ENCODE results near the gene FGA. TPM values are rescaled to one million over a fixed set of nuclear protein-coding genes. Genes with fewer than 3 reads are reported as not detected.

FGA gene
- total RNA-seq, 4 donors from 2014 or later, result not detected

- intact Hi-C loops (cut with DNase I), result no loop called here
- H3K9me3 ChIP-seq, result no peaks in the 10 kb centered on the region
- DNase-seq, result no peak
- H3K27ac ChIP-seq, result no peak overlapping the region
- TF ChIP-seq POLR2A (IDR thresholded peaks at IDR 0.05), result no peak
- no peak for TF ChIP-seq CTCF (IDR thresholded peaks at IDR 0.05)
- no peaks in the 10 kb centered on the region for H3K4me1 ChIP-seq
- no peak overlapping the region for H3K4me3 ChIP-seq (replicated peaks in 1 of 3)
- no peaks in the 10 kb centered on the region for H3K36me3 ChIP-seq
- no peaks in the 10 kb centered on the region for H3K27me3 ChIP-seq
These were observed 10.6 kb downstream of the FGA start for GRCh38 chr4:154579927-154580326.

GRCh38 chr4:154578919-154579318 is 11.6 kb downstream of the FGA start:
- Histone ChIP-seq H3K4me1 (no peaks in the 10 kb centered on the region), H3K4me3 (replicated peaks in 1 of 3) (no peak overlapping the region), H3K36me3 (no peaks in the 10 kb centered on the region), H3K9me3 (no peaks in the 10 kb centered on the region), H3K27me3 (no peaks in the 10 kb centered on the region), H3K27ac (no peak overlapping the region)
- no peak for DNase-seq
- intact Hi-C loops (cut with DNase I), result no loop called here
- WGBS, 2 donors, result 82 to 85% methylated on average over 1 of the region's 1 CpG
- TF ChIP-seq CTCF (IDR thresholded peaks at IDR 0.05) (no peak), POLR2A (IDR thresholded peaks at IDR 0.05) (no peak)

- Histone ChIP-seq H3K4me1 (no peaks in the 10 kb centered on the region), H3K27me3 (no peaks in the 10 kb centered on the region), H3K9me3 (no peaks in the 10 kb centered on the region), H3K4me3 (replicated peaks in 1 of 3) (no peak overlapping the region), H3K36me3 (no peaks in the 10 kb centered on the region), H3K27ac (no peak overlapping the region)
- DNase-seq, result no peak
- intact Hi-C loops (cut with DNase I), result no loop called here
- TF ChIP-seq POLR2A (IDR thresholded peaks at IDR 0.05) (no peak), CTCF (IDR thresholded peaks at IDR 0.05) (no peak)
- 82 to 84% methylated on average over 2 of the region's 2 CpGs for WGBS, 2 donors
These were observed 13.2 kb downstream of the FGA start for GRCh38 chr4:154577324-154577723.

- no peak for TF ChIP-seq CTCF (IDR thresholded peaks at IDR 0.05)
- no peak for TF ChIP-seq POLR2A (IDR thresholded peaks at IDR 0.05)
These were observed 16.2 kb downstream of the FGA start for GRCh38 chr4:154574311-154574710.

GRCh38 chr4:154573190-154573870 is 17.2 kb downstream of the FGA start:
- intact Hi-C loops (cut with DNase I), result no loop called here

More at GRCh38 chr4:154574311-154574710, 16.2 kb downstream of the FGA start:
- no peak overlapping the region for H3K4me3 ChIP-seq (replicated peaks in 1 of 3)
- no peaks in the 10 kb centered on the region for H3K9me3 ChIP-seq
- no peak overlapping the region for H3K27ac ChIP-seq
- H3K27me3 ChIP-seq, result no peaks in the 10 kb centered on the region
- no peak for DNase-seq
- WGBS, 2 donors, result 80 to 87% methylated on average over 3 of the region's 3 CpGs
- intact Hi-C loops (cut with DNase I), result no loop called here
- no peaks in the 10 kb centered on the region for H3K36me3 ChIP-seq
- H3K4me1 ChIP-seq, result no peaks in the 10 kb centered on the region

More at GRCh38 chr4:154573190-154573870, 17.2 kb downstream of the FGA start:
- TF ChIP-seq CTCF (IDR thresholded peaks at IDR 0.05) (no peak), POLR2A (IDR thresholded peaks at IDR 0.05) (no peak)
- Histone ChIP-seq H3K9me3 (no peaks in the 10 kb centered on the region), H3K27ac (no peak overlapping the region), H3K36me3 (no peaks in the 10 kb centered on the region), H3K4me3 (replicated peaks in 1 of 3) (no peak overlapping the region), H3K4me1 (no peaks in the 10 kb centered on the region), H3K27me3 (no peaks in the 10 kb centered on the region)
- DNase-seq, result no peak
- 89% methylated on average over 5 of the region's 5 CpGs for WGBS, 2 donors

Data from thyroid gland (tissue), 4 donors.